GM19238 (cell line): ENCODE measurements around the gene POLR2J2.
"Not testable (repeated sequence)": the region's sequence is repeated elsewhere in the genome, so short reads cannot be mapped to it uniquely, and the experiment has no call there.

Experiments
- DNase-seq: peaks from one replicate; pipeline ENCODE4 v3.0.0; 2011; ENCODE audit warnings: low spot score; ENCODE audit not compliant: insufficient read length

POLR2J2 gene

DNA sequence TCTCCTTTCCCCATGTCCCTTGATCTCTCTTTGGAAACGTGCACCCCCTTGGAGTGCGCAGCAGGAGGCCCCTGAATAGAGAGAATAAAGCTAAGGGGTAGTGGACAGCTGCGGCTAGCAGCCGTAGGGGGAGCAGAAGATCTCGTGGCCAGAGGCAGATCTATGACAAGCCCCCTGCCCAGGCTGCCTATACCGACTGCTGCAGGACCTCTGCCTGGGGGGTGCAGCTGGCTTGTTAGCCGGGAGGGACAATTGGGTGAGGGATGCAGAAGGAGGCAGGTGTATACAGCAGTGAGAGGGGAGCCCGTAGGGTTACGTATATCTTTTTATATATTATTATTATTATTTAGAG, 469 bp upstream of the POLR2J2 start:
- not testable (repeated sequence) for DNase-seq

- not testable (repeated sequence) for DNase-seq
These were observed 3.9 kb downstream of the POLR2J2 start for GRCh38 chr7:102667523-102667922.

DNA sequence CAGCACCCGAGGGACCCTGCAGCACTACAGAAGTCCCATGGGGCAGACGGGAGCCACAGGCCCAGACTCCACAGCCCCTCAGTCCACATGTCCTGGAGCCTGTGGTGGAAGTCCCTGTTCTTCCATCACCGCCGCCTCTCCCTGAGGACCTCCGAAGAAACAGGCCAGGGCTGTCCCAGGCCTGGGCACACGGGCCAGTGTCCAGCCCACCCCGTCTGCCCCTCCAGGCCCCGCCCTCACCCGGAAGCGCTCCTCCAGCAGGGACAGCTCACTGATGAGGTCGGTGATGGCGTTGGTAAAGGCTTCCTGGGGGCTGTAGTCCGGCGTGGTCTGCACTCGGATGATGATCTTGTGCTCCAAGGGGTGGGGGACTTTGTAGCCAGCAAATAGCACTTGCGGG, 4.6 kb downstream of the POLR2J2 start:
- DNase-seq, result not testable (repeated sequence)

GRCh38 chr7:102664765-102665164, 6.7 kb downstream of the POLR2J2 start:
- DNase-seq, result not testable (repeated sequence)

- not testable (repeated sequence) for DNase-seq
These were observed 21.5 kb downstream of the POLR2J2 start, which contains the start of gene SPDYE2B for GRCh38 chr7:102649924-102650323. Gene SPDYE2B (plus strand): TSS chr7:102650319. CDS start chr7:102652349, 2,030 bp downstream.

DNA sequence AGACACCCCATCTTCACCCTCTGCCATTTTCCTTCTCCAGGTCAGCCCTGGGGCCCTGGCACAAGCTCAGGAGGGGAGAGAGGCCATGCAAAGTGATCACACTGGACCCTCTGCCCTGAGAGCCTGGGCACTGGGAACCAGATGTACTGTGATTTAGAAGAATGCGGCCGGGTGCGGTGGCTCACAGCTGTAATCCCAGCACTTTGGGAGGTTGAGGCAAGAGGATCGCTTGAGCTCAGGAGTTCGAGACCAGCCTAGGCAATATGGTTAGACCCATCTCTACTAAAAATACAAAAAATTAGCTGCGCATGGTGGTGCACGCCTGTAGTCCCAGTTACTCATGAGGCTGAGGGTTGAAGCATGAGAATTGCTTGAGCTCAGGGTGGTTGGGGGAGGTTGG, 23.6 kb downstream of the POLR2J2 start:
- DNase-seq, result not testable (repeated sequence)

DNA sequence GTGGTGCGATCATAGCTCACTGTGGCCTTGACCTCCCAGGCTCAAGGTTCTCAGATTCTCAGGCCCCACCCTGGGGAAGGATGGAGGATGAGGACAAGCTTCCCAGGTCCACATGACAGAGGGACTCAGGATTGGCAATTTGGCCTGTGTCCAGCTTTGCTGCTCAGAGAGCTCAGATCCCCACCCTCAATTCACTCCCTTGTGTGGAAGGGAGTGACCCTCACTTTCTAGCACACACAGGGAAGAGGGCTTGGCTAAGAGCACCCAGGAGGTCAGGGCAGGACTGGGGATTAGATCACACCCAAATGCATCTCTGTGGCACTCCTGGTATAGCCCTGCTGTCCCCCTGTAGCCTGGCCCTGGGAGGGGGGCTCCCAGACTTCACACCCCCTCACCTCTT, 28.1 kb downstream of the POLR2J2 start:
- DNase-seq, result not testable (repeated sequence)

DNA sequence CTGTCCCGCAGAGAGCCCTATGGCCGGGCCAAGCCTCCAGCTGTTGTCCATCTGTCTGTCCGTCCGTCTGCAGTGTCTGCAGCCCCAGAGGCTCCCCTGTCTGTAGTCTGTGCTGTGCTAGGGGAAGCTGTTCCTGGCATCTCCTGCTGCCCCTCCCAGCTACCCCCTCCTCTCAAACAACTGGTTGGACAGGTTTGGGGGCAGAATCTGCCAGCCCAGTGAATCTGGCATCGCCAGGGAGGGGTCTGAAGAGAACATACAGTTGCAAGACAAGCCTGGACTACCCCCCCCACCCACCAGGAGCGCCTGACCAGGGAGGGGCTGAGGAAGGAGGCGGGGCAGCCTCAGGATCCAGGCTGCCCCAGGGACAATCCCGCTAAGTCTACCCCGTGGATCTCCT, 28.8 kb downstream of the POLR2J2 start, which contains the start of gene UPK3BL1:
UPK3BL1 (minus strand) TSS at position 101 of the 400 bp plus-strand sequence; CDS start at position 51, 50 bp downstream.
- DNase-seq, result not testable (repeated sequence)

DNA sequence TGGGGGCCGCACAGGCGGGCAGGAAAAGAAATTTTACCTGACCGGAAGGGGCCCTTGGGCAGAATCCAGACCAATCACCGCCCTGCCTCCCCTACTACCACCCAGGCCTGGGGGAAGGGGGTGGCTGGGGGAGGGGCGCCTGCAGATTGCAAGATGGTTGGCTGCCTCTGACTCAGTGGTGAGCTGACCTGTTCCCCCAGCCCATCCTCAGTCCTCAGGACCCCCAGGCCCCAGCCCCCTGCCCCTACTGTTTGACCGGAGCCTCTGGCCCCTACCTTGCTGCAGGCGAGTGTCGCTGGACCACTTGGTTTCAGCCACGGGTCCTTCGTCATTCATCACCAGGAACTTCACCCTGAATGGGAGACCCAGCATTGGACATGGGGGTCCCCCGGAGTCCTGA, 32.6 kb downstream of the POLR2J2 start:
- not testable (repeated sequence) for DNase-seq

DNA sequence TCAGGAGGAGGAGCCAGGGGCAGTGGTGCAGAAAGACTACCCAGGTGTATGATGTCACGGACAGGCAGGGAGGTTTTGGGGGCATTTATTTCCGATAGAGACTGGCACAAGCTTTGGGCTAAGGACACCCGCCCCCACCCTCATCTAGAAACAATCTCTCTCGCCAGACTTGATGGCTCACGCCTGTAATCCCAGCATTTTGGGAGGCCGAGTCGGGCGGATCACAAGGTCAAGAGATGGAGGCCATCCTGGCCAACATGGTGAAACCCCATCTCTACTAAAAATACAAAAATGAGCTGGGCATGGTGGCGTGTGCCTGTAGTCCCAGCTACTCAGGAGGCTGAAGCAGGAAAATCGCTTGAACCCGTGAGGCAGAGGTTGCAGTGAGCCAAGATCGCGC, 34.5 kb downstream of the POLR2J2 start:
- DNase-seq, result not testable (repeated sequence)

GRCh38 chr7:102635354-102635753, 36.1 kb downstream of the POLR2J2 start:
- not testable (repeated sequence) for DNase-seq

- not testable (repeated sequence) for DNase-seq
These were observed 37.2 kb downstream of the POLR2J2 start for GRCh38 chr7:102634299-102634698.

- DNase-seq, result not testable (repeated sequence)
These were observed 40.8 kb downstream of the POLR2J2 start for GRCh38 chr7:102630622-102631021.

DNA sequence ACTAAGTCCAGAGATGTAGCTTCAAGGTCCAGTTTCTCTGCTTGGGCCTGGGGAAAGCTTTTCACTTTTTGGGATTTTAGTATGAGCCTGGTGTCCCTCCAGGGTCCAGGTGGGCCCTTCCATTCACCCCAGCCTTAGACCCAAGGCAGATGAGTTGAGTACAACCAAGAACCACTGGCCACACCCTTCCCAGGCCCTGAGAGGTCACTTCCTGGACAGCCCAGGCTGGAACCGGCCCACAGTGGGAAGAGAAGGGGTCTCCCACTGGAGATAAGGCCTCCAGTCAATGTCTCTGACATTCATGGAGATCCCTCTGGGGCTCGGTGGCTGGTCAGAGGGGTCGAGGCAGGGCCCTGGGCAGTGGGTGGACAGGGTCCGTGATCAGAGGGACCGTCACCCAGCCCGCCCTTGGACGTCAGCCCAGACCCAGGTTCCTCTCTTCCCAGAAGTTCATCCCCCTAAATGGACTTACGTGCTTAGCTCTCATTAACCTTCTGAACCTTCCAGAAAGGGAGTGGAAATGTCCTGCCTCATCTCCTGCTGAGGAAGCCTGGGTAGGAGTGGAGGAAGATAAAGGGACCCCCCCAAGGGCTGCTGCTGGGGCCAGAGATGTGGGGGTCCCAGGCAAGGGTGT, 44.1 kb downstream of the POLR2J2 start:
- DNase-seq, result not testable (repeated sequence)

DNA sequence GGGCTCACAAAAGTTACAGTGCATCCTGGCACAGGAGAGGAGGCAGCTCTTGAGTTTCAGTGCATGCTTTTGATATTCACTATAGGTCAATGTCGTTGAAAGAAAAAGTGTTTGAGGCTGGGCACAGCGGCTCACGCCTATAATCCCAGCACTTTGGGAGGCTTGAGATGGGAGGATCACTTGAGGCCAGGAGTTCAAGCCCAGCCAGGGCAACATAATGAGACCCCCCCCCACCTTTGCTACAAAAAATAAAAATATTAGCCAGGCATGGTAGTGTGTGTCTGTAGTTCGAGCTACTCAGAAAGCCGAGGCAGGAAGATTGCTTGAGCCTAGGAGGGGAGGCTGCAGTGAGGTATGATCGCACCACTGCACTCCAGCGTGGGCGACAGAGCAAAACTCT, 53.3 kb downstream of the POLR2J2 start:
- DNase-seq, result not testable (repeated sequence)

DNA sequence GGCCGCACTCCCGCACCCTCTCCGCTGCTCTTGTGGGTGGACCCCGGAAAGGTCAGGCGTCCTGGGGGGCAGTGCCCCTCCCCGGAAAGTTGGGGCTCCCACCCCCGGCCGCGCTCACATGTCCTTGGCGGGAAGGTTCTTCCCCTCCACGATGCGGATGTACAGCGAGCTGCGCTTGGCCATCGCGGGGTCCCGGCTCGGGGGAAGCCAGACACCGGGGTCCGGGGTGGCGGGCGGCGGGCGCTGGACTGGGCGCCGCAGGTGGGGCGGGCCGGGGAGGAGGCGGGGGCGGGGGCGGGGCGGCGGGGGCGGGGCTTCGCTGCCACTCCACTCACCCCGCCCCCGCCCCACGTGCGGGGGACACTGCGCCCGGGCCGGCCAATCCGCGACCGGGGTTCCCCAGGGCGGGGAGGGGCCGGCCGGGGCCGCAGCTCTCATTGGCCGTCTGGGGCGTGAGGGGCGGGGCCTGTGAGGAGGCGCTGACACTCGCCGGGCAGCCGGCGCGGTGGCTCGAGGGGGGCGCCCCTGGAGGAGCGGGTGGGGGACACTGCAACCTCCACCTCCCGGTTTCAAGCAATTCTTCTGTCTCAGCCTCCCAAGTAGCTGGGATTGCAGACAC, 54.8 kb downstream of the POLR2J2 start, which contains the start of gene RASA4:
RASA4 (minus strand) TSS at position 250 of the 619 bp plus-strand sequence; CDS start at position 183, 67 bp downstream.
- DNase-seq, result not testable (repeated sequence)
